ENCODE results near the gene CHST3.
"Not testable (repeated sequence)": the region's sequence is repeated elsewhere in the genome, so short reads cannot be mapped to it uniquely, and the experiment has no call there.

Gene CHST3

GRCh38 chr10:71963351-71964097, 671 bp upstream of the CHST3 start:
- TF ChIP-seq, protein P1, sequence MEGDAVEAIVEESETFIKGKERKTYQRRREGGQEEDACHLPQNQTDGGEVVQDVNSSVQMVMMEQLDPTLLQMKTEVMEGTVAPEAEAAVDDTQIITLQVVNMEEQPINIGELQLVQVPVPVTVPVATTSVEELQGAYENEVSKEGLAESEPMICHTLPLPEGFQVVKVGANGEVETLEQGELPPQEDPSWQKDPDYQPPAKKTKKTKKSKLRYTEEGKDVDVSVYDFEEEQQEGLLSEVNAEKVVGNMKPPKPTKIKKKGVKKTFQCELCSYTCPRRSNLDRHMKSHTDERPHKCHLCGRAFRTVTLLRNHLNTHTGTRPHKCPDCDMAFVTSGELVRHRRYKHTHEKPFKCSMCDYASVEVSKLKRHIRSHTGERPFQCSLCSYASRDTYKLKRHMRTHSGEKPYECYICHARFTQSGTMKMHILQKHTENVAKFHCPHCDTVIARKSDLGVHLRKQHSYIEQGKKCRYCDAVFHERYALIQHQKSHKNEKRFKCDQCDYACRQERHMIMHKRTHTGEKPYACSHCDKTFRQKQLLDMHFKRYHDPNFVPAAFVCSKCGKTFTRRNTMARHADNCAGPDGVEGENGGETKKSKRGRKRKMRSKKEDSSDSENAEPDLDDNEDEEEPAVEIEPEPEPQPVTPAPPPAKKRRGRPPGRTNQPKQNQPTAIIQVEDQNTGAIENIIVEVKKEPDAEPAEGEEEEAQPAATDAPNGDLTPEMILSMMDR (IDR thresholded peaks at IDR 0.05; ENCODE audit: insufficient read depth, low read depth, low read length, missing control alignments), result no peak
- no peak for DNase-seq (ENCODE audit: low read depth)
- peak overlapping the region; percentile 69 for H3K4me3 ChIP-seq (ENCODE audit: low read length)

GRCh38 chr10:71964743-71965515, 734 bp downstream of the CHST3 start:
- TF ChIP-seq, protein P1 (IDR thresholded peaks at IDR 0.05; ENCODE audit: insufficient read depth, low read depth, low read length, missing control alignments), result no peak
- peak; percentile 82 for DNase-seq (ENCODE audit: low read depth)
- peak overlapping the region; percentile 69 for H3K4me3 ChIP-seq (ENCODE audit: low read length)

GRCh38 chr10:71965623-71966022, 1.4 kb downstream of the CHST3 start:
- no peak for DNase-seq (ENCODE audit: low read depth)
- H3K4me3 ChIP-seq (ENCODE audit: low read length), result peak overlapping the region; percentile 69

DNA sequence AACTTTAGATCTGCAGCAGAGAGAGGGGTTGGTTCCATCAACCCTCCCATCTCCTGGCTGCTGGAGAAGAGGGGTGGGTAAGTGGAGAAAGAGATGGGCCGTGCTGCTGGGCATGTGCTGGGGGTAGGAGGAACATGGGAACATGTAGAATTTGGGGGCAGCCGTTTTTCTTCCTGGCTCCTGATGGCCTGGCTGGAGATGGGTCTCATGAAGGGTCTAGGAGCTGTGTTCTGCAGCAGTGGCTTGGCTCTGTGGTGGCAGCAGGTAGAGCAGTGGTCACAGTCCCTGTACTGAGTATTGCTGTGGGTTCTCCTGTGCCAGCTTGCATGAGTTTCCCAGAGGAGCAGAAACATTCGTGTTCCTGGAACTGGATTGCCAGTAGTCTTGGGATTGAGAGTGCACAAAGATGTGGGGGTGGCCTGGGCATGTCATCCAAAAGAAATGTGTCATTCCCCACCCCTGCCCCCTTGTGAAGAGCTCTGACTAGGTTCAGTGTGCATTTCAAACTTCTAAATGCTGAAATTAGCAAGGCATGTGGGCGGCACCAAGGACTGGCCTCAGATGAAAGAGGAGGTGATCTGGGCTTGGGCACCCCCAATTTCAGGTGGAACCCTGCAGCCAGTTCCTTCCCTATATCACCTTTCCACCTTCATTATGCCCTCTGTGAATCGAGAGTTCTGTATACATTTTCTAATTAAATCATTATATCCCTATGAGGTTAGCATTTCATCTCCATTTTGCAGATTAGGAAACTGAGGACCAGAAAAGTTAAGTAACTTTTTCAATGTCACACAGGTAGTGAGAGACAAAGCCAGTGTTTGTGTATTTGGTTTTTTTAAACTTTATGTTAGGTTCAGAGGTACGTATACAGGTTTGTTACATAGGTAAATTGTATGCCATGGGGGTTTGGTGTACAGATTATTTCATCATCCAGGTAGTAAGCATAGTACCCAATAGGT, 2.1 kb downstream of the CHST3 start:
- DNase-seq (ENCODE audit: low read depth), result peak; percentile 77
- TF ChIP-seq, protein P1 (IDR thresholded peaks at IDR 0.05; ENCODE audit: insufficient read depth, low read depth, low read length, missing control alignments), result no peak
- H3K4me3 ChIP-seq (ENCODE audit: low read length), result peak overlapping the region; percentile 69

More at GRCh38 chr10:71965623-71966022, 1.4 kb downstream of the CHST3 start:
- TF ChIP-seq, protein P1 (IDR thresholded peaks at IDR 0.05; ENCODE audit: insufficient read depth, low read depth, low read length, missing control alignments), result no peak

DNA sequence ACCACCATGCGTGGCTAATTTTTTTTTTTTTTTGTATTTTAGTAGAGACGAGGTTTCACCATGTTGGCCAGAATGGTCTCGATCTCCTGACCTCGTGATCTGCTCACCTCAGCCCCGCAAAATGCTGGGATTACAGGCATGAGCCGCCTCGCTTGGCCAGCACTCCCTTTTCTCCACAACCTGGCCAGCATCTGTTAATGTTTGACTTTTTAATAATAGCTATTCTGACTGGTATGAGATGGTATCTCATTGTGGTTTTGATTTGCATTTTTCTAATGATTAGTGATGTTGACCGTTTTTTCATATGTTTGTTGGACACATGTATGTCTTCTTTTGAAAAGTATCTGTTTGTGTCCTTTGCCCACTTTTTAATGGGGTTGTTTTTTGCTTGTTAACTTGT, 3.8 kb downstream of the CHST3 start:
- not testable (repeated sequence) for H3K4me3 ChIP-seq (ENCODE audit: low read length); DNase-seq (ENCODE audit: low read depth)

DNA sequence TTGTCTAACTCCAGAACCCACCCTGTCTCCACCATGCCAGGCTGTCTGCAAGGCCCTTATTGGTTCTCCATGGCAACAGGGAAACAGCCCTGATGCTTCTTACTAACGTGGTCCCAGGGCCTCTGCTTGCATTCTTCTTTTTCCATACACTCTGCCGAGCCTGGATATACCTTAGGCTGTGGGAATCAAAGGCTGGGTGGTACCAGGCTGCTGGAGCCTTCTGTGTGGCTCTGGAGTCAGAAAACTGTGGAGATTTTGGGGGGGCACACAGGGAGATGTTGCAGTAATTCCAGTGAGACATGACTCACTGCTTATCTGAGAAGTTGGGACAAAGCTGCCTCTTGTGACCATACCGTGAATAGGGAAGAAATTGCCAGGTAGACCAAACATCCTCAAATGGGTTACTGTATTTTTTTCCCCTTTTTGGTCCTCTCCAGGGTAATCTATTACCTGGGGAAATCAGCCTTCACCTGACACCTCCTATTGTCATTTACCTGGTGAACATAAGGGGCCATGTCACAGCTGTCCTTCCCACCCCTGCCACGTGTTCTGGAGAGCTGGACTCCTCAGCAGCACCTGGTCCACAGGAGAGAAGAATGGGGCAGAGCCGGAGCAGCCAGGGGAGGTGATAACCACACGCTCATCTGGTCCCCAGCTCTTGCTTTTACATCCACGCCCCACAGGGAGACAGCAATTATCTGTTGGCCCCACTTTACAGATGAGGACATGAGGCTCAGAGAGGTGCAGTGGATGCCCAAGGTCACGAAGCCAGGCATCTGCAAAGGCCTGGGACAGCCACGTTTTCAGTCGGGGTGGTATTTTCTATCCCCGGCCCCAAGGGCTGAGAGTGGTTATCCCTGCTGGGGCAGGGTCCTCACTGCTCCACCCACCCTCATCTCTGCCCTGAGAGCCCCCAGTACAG, 4.6 kb downstream of the CHST3 start:
- TF ChIP-seq, protein P1 (IDR thresholded peaks at IDR 0.05; ENCODE audit: insufficient read depth, low read depth, low read length, missing control alignments), result no peak
- peak; percentile 29 for DNase-seq (ENCODE audit: low read depth)
- H3K4me3 ChIP-seq (ENCODE audit: low read length), result no peak overlapping the region

Data from epithelial cell of esophagus (primary cell).